LNCAP (cell line): ENCODE results near the gene BTBD18.

Source experiments
- CTCF ChIP-seq: fragments of 450-650 bp; IDR thresholded peaks from 2 replicates; pipeline ENCODE4 v1.5.1; 2017; ENCODE audit warnings: mild to moderate bottlenecking

The BTBD18 gene

GRCh38 chr11:57751676-57752253 lies at the start of gene BTBD18:
TSS of gene BTBD18 (minus strand) at chr11:57751819. CDS start at chr11:57751188, 631 bp downstream.
- TF ChIP-seq CTCF: peak; percentile 67

GRCh38 chr11:57801183-57801485 lies 49.5 kb upstream of the BTBD18 start:
- TF ChIP-seq CTCF: no peak

- peak; percentile 87 for TF ChIP-seq CTCF
These were observed 49.0 kb upstream of the BTBD18 start for GRCh38 chr11:57800444-57801182.

GRCh38 chr11:57798905-57799559 lies 47.4 kb upstream of the BTBD18 start:
- no peak for TF ChIP-seq CTCF

GRCh38 chr11:57793351-57794115 lies 41.9 kb upstream of the BTBD18 start:
- TF ChIP-seq CTCF: no peak

GRCh38 chr11:57792870-57793269 lies 41.3 kb upstream of the BTBD18 start:
- TF ChIP-seq CTCF: no peak

GRCh38 chr11:57792060-57792541 lies 40.5 kb upstream of the BTBD18 start:
- no peak for TF ChIP-seq CTCF
